Measurements from ENCODE around the gene ACKR2. TPM values are rescaled to one million over a fixed set of nuclear protein-coding genes. Genes with fewer than 3 reads are reported as not detected.

The ACKR2 gene
- total RNA-seq, 1 donor from 2014 or later, result 0.44 TPM

GRCh38 chr3:42853056-42853455, 43.8 kb downstream of the ACKR2 start:
- H3K4me3 ChIP-seq, result no peak overlapping the region
- DNase-seq, result no peak
- H3K36me3 ChIP-seq, result no peaks in the 10 kb centered on the region
- no peak for TF ChIP-seq CTCF (IDR thresholded peaks at IDR 0.05; ENCODE audit: borderline replicate concordance)
- H3K4me1 ChIP-seq, result no peaks in the 10 kb centered on the region
- no peak overlapping the region for H3K27ac ChIP-seq (replicated peaks)
- H3K9me3 ChIP-seq (replicated peaks), result no peaks in the 10 kb centered on the region
- intact Hi-C loops (cut with micrococcal nuclease), result no loop called here
- no peaks in the 10 kb centered on the region for H3K27me3 ChIP-seq (ENCODE audit: low read depth)

- no peak for TF ChIP-seq CTCF (IDR thresholded peaks at IDR 0.05; ENCODE audit: borderline replicate concordance)
- Histone ChIP-seq H3K9me3 (replicated peaks) (no peaks in the 10 kb centered on the region), H3K4me3 (no peak overlapping the region), H3K27ac (replicated peaks) (no peak overlapping the region), H3K4me1 (no peaks in the 10 kb centered on the region), H3K27me3 (ENCODE audit: low read depth) (no peaks in the 10 kb centered on the region), H3K36me3 (no peaks in the 10 kb centered on the region)
- no peak for DNase-seq
- intact Hi-C loops (cut with micrococcal nuclease), result no loop called here
These were observed 44.6 kb downstream of the ACKR2 start for GRCh38 chr3:42853739-42854302.

GRCh38 chr3:42855219-42855546, 45.9 kb downstream of the ACKR2 start:
- H3K36me3 ChIP-seq, result no peaks in the 10 kb centered on the region
- no peaks in the 10 kb centered on the region for H3K9me3 ChIP-seq (replicated peaks)
- H3K4me1 ChIP-seq, result no peaks in the 10 kb centered on the region
- DNase-seq, result no peak
- TF ChIP-seq CTCF (IDR thresholded peaks at IDR 0.05; ENCODE audit: borderline replicate concordance), result no peak
- no peak overlapping the region for H3K4me3 ChIP-seq
- no peak overlapping the region for H3K27ac ChIP-seq (replicated peaks)
- no peaks in the 10 kb centered on the region for H3K27me3 ChIP-seq (ENCODE audit: low read depth)
- intact Hi-C loops (cut with micrococcal nuclease), result no loop called here

GRCh38 chr3:42855547-42856380, 46.5 kb downstream of the ACKR2 start:
- TF ChIP-seq CTCF (IDR thresholded peaks at IDR 0.05; ENCODE audit: borderline replicate concordance), result no peak
- H3K4me3 ChIP-seq, result no peak overlapping the region
- DNase-seq, result no peak
- H3K27ac ChIP-seq (replicated peaks), result no peak overlapping the region
- H3K27me3 ChIP-seq (ENCODE audit: low read depth), result no peaks in the 10 kb centered on the region
- intact Hi-C loops (cut with micrococcal nuclease), result no loop called here
- no peaks in the 10 kb centered on the region for H3K4me1 ChIP-seq
- H3K36me3 ChIP-seq, result no peaks in the 10 kb centered on the region
- no peaks in the 10 kb centered on the region for H3K9me3 ChIP-seq (replicated peaks)

GRCh38 chr3:42856544-42856943, 47.3 kb downstream of the ACKR2 start:
- intact Hi-C loops (cut with micrococcal nuclease), result no loop called here
- DNase-seq, result no peak
- no peaks in the 10 kb centered on the region for H3K36me3 ChIP-seq
- TF ChIP-seq CTCF (IDR thresholded peaks at IDR 0.05; ENCODE audit: borderline replicate concordance), result no peak
- H3K27ac ChIP-seq (replicated peaks), result no peak overlapping the region
- no peaks in the 10 kb centered on the region for H3K9me3 ChIP-seq (replicated peaks)
- no peaks in the 10 kb centered on the region for H3K4me1 ChIP-seq
- no peaks in the 10 kb centered on the region for H3K27me3 ChIP-seq (ENCODE audit: low read depth)
- H3K4me3 ChIP-seq, result no peak overlapping the region

Measured in left ventricle myocardium inferior (tissue), 1 donor.